HG02571 (cell line): ENCODE measurements around the gene MMEL1.
"Not testable (repeated sequence)": the region's sequence is repeated elsewhere in the genome, so short reads cannot be mapped to it uniquely, and the experiment has no call there.

Experiments used
- ATAC-seq: cut with Tn5 transposase; IDR thresholded peaks from one replicate; pipeline ENCODE4 v1.9.1; 2021; ENCODE audit warnings: mild to moderate bottlenecking, moderate library complexity; ENCODE audit not compliant: unreplicated experiment

Gene MMEL1, protein sequence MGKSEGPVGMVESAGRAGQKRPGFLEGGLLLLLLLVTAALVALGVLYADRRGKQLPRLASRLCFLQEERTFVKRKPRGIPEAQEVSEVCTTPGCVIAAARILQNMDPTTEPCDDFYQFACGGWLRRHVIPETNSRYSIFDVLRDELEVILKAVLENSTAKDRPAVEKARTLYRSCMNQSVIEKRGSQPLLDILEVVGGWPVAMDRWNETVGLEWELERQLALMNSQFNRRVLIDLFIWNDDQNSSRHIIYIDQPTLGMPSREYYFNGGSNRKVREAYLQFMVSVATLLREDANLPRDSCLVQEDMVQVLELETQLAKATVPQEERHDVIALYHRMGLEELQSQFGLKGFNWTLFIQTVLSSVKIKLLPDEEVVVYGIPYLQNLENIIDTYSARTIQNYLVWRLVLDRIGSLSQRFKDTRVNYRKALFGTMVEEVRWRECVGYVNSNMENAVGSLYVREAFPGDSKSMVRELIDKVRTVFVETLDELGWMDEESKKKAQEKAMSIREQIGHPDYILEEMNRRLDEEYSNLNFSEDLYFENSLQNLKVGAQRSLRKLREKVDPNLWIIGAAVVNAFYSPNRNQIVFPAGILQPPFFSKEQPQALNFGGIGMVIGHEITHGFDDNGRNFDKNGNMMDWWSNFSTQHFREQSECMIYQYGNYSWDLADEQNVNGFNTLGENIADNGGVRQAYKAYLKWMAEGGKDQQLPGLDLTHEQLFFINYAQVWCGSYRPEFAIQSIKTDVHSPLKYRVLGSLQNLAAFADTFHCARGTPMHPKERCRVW

DNA sequence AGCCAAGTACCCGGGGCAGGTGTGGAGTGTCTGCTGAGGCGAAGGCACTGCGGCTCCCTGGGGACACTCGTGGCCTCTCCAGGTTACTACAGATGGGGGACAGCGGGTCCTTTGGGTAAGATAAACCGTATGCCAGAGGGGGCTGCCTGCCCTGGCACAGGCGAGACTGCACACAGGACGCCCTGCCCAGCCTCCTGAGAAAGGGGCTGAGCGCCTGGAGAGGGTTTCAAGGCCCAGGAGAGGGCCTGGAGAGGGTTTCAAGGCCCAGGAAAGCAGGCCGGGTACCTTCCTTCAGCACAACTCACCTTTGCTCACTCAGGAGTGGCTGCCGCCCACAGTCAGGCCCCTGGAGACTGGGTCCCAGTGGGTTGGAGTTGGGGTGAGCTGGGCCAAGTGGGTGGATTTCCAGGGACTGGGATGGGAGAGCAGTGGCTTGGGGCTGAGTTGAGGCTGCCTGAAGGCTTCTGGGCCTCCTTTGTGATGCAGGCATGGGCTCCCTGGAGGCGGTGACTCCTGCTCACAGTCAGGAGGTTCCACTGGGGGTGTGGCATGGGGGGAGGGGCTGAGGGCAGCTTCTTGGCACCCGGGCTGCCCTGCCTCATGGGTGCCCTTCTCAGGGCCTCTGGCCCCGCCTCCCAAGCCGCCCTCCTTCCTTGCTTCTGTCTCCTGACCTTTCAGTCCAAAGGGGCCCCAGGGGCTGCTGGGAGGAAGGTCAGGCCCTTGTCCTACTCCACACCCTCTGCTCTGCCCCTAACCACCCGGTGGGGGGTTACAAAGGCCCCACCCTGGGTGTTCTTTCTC lies at the start of gene MMEL1:
Gene MMEL1 (minus strand): TSS at position 456 of the 801 bp plus-strand sequence. CDS start 3,532 bp downstream, outside the sequence.
- ATAC-seq, result no peak

DNA sequence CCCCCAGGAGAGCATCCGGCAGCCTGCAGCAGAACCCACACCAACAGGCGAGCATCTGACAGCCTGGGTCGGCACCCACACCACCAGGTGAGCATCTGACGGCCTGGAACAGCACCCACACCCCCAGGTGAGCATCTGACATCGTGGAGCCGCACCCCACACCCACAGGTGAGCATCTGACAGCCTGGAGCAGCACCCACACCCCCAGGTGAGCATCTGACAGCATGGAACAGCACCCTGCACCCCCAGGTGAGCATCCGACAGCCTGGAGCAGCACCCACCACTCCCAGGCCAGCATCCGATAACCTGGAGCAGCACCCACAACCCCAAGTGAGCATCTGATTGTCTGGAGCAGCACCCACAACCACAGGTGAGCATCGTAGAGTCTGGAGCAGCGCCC lies 43.9 kb upstream of the MMEL1 start:
- ATAC-seq, result not testable (repeated sequence)

DNA sequence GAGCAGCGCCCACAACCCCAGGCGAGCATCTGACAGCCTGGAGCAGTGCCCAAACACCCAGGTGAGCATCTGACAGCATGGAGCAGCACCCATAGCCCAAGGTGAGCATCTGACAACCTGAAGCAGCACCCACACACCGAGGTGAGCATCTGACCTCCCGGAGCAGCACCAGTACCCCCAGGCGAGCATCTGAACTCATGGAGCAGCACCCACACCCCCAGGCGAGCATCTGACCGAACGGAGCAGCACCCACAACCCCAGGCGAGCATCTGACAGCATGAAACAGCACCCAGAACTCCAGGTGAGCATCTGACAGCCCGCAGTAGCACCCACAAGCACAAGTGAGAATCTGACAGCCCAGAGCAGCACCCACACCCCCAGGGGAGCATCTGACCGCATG lies 38.8 kb upstream of the MMEL1 start:
- ATAC-seq, result not testable (repeated sequence)

DNA sequence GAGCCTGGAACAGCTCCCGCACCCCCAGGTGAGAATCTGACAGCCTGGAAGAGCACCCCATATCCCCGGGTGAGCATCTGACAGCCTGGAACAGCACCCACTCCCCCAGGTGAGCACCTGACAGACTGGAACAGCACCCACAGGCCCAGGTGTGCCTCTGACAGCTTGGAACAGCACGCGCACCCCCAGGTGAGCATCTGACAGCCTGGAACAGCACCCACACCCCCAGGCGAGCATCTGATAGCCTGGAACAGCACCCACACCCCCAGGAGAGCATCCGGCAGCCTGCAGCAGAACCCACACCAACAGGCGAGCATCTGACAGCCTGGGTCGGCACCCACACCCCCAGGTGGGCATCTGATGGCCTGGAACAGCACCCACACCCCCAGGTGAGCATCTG lies 27.0 kb upstream of the MMEL1 start:
- not testable (repeated sequence) for ATAC-seq

DNA sequence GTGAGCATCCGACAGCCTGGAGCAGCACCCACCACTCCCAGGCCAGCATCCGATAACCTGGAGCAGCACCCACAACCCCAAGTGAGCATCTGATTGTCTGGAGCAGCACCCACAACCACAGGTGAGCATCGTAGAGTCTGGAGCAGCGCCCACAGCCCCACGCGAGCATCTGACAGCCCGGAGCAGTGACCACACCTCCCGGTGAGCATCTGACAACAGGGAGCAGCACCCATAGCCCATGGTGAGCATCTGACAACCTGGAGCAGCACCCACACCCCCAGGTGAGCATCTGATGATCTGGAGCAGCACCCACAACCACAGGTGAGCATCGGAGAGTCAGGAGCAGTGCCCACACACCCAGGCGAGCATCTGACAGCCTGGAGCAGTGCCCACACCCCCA lies 25.1 kb upstream of the MMEL1 start:
- ATAC-seq, result not testable (repeated sequence)

DNA sequence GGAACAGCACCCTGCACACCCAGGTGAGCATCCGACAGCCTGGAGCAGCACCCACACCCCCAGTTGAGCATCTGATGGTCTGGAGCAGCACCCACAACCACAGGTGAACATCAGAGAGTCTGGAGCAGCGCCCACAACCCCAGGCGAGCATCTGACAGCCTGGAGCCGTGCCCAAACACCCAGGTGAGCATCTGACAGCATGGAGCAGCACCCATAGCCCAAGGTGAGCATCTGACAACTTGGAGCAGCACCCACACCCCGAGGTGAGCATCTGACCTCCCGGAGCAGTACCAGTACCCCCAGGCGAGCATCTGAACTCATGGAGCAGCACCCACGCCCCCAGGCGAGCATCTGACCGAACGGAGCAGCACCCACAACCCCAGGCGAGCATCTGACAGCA lies 24.3 kb upstream of the MMEL1 start:
- ATAC-seq, result not testable (repeated sequence)

DNA sequence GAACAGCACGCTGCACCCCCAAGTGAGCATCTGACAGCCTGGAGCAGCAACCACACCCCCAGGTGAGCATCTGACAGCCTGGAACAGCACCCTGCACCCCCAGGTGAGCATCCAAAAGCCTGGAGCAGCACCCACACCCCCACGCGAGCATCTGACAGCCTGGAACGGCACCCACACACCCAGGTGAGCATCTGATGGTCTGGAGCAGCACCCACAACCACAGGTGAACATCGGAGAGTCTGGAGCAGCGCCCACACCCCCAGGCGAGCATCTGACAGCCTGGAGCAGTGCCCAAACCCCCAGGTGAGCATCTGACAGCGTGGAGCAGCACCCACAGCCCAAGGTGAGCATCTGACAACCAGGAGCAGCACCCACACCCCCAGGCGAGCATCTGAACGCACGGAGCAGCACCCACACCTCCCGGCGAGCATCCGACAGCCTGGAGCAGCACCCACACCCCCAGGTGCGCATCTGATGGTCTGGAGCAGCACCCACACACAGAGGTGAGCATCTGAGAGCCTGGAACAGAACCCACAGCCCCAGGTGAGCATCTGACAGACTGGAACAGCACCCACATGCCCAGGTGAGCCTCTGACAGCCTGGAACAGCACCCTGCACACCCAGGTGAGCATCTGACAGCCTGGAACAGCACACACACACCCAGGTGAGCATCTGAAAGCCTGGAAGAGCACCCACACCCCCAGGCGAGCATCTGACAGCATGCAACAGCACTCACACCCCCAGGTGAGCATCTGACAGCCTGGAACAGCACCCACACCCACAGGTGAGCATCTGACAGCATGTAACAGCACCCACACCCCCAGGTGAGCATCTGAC lies 23.0 kb upstream of the MMEL1 start:
- not testable (repeated sequence) for ATAC-seq

DNA sequence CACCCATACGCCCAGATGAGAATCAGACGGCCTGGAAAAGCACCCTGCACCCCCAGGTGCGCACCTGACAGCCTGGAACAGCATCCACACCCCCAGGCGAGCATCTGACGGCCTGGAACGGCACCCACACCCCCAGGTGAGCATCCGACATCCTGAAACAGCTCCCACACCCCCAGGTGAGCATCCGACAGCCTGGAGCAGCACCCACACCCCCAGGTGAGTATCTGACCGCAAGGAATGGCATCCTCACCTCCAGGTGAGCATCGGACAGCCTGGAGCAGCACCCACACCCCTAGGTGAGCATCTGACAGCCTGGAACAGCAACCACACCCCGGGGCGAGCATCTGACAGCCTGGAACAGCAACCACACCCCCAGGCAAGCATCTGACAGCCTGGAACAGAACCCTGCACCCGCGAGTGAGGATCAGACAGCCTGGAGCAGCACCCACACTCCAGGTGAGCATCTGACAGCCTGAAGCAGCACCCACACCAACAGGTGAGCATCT lies 21.7 kb upstream of the MMEL1 start:
- not testable (repeated sequence) for ATAC-seq

DNA sequence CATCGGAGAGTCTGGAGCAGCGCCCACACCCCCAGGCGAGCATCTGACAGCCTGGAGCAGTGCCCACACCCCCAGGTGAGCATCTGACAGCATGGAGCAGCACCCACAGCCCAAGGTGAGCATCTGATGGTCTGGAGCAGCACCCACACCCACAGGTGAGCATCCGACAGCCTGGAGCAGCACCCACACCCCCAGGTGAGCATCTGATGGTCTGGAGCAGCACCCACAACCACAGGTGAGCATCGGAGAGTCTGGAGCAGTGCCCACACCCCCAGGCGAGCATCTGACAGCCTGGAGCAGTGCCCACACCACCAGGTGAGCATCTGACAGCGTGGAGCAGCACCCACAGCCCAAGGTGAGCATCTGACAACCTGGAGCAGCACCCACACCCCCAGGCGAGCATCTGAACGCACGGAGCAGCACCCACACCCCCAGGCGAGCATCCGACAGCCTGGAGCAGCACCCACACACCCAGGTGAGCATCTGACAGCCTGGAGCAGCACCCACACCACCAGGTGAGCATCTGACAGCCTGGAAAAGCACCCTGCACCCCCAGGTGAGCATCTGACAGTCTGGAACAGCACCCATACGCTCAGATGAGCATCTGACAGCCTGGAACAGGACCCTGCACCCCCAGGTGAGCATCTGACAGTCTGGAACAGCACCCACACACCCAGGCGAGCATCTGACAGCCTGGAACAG lies 21.1 kb upstream of the MMEL1 start:
- not testable (repeated sequence) for ATAC-seq

DNA sequence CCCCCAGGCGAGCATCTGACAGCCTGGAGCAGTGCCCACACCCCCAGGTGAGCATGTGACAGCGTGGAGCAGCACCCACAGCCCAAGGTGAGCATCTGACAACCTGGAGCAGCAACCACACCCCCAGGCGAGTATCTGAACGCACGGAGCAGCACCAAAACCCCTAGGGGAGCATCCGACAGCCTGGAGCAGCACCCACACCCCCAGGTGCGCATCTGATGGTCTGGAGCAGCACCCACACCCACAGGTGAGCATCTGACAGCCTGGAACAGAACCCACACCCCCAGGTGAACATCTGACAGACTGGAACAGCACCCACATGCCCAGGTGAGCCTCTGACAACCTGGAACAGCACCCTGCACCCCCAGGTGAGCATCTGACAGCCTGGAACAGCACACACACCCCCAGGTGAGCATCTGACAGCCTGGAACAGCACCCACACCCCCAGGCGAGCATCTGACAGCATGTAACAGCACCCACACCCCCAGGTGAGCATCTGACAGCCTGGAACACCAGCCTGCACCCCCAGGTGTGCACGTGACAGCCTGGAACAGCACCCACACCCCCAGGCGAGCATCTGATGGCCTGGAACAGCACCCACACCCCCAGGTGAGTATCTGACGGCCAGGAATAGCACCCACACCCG lies 20.2 kb upstream of the MMEL1 start:
- ATAC-seq, result not testable (repeated sequence)

DNA sequence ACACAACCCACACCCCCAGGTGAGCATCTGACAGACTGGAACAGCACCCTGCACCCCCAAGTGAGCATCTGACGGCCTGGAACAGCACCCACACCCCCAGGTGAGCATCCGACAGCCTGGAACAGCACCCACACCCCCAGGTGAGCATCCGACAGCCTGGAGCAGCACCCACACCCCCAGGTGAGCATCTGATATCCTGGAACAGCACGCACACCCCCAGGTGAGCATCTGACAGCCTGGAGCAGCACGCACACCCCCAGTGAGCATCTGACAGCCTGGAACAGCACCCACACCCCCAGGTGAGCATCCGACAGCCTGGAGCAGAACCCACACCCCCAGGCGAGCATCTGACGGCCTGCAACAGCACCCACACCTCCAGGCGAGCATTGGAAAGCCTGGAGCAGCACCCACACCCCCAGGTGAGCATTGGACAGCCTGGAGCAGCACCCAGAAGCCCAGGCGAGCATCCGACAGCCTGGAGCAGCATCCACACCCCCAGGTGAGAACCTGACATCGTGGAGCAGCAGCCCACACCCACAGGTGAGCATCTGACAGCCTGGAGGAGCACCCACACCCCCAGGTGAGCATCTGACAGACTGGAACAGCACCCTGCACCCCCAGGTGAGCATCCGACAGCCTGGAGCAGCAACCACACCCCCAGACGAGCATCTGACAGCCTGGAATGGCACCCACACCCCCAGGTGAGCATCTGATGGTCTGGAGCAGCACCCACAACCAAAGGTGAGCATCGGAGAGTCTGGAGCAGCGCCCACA lies 19.5 kb upstream of the MMEL1 start:
- not testable (repeated sequence) for ATAC-seq

DNA sequence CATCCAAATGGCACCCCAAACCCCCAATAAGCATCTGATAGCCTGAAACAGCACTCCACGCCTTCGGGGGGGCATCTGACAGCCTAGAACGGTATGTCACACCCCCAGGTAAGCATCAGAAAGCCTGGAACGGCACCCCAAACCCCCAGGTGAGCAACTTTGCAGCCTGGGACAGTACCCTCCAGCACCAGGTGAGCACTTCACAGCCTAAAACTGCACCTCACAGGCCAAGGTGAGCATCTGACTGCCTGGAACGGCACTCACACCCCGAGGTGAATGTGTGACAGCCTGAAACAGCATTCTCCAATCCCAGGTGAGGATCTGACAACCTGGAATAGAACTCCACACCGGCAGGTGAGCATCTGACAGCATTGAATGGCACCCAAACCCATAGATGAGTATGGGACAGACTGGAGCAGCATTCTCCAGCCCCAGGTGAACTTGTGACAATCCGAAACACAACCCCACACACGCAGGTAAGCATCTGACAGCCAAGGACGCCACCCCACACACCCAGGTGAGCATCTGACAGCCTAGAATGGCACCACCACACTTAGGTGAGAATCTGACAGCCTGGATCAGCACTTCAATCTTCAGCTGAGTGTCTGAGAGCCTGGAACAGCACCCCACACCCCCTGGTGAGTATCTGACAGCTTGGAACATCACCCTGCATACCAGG lies 18.3 kb upstream of the MMEL1 start:
- no peak for ATAC-seq

DNA sequence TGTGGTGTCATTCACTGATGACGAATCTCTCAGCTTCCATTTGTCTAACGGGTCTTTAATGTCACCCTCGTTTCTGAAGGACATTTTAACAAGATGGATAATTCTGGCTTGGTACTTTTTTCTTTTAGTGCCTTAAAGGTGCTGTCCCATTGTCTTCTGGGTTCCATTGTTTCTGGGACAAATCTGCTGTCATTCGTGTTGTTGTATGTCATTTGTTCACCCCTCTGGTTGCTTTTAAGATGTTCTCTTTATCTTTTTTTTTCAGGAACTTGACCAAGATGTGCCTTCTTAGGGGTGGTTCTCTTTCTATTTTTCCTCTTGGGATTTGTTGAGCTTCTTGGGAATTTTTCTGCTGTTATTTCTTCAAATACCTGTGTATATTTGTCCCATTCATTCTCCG lies 14.0 kb upstream of the MMEL1 start:
- ATAC-seq, result no peak

DNA sequence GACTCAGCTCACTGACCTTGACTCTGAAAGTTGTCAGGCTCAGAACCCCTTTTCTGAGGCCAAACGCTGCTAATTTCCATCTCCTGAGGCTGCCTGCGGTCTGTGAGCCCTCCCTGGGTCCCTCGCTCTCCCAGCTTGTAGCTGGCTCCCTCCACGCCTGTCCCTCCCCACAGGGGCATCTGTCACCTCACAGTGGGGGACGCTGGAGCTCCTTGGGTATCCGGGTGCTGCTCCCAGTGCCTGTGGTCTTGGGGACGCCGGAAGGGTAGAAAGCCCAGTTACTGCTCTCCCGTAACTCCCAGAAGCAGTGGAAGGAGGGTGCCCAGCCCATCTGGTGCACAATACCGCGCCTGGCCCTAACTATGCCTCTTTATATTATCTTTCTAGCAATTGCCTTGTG lies 13.0 kb upstream of the MMEL1 start:
- ATAC-seq, result no peak

DNA sequence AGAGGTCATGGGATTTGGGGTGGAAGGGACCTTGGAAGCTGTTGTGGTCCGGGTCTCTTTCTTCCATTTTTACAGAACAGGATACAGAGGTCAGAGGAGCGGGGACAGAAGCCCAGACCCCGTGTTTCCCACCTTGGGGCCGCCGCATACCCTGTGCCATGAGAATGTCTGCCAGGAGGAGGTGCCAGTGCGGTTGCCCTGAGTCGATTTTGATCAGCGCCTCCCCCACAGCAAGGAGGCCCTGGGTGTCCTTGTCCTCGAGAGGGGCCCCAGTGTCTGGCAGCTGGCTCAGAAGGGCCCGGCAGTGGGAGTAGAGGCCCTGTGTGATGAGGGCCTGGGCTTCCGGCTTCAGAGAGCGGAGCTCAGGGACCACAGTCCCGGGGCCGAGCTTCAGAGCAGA lies 12.3 kb upstream of the MMEL1 start:
- ATAC-seq, result no peak

DNA sequence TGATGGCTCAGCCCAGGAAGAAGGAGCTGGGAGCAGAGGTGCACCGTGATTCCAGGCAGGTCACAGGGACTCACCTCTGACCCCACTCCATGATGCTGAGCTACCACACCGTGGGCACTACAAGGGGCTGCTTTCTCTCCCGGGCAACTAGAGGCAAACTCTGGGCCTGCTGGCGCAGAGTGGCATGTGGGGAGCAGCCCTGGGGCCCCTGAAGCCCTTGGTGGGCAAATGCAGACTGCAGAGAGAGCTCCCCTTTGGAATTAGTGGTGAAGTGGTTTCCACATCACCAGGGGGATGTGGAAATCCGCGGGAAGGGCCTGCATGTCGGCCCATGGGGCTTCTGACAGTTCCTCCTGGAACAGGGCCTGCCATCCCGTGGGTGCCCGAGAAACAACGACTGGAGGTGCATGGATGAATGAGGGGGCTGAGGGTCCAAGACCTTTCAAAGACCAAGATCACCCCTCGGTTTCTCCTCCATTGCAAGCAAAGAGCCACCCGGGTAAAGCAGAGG lies 11.8 kb upstream of the MMEL1 start:
- no peak for ATAC-seq

DNA sequence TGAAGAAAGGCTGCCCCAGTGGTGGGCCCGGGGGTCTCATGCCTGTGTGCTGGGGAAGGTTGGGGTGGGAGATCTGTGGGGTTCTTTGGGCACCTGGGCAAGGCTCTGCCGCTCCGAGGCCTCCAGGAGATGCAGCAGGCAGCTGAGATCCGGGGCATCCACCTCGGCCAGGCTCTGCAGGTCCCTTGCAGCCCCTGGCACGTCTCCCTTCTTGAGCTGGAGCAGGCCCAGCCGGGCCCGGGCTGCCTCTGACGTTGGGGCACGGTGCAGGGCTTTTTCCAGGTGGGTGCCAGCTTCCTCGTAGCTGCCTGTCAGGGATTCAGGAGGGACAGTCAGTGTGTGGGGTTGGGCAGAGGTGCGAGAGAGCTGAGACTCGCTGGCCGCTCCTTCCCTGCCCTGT lies 11.4 kb upstream of the MMEL1 start:
- ATAC-seq, result no peak
